ENCODE results near the gene ADRM1. TPM values are rescaled to one million over a fixed set of nuclear protein-coding genes. Genes with fewer than 3 reads are reported as not detected.
A peak's percentile ranks its signal among the peaks of the same experiment; 100 is the strongest.

The ADRM1 gene
- total RNA-seq, 2 experiments from 2014 or later = 40.8 to 44.3 TPM

DNA sequence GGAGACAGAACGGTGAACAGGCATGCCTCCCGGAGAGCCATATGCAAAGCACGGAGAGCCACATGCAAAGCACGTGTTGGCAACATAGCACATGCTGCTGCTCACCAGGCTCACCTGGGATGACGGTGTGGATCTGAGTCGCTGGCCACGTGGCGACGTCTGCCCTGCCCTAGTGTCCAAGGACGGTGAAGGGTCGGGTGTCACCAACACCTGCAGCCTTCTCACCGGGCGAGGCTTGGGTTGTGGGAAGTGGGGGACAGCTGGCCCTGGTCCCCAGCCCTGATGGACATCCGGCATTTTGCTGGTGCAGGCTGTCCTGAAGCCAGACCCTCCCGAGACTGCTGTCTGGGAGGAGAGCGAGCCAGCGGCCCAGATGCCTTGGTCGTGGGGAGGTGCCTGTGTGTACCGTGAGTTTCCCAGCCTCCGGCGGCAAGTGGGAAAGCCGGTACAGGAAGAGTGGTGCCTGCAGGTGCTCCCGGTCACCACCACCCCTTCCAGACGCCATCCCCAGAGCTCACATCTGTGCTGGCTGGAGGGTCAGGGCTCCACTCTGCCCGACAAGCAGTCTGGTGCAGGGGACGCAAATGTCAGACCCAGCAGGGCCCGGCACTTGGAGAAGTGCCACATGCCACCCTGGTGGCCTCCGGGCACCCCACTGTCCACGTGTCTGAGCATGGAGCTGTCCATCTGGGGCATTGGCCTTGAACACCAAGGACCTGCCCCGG, 5.9 kb upstream of the ADRM1 start:
- ATAC-seq (ENCODE audit: poor library complexity) (no peak), DNase-seq (peak in 1 of 14 experiments; percentile 24)
- peaks cover 3% of the 10 kb centered on the region for H3K4me1 Mint-ChIP-seq (ENCODE audit: low read depth)
- no peak overlapping the region for H3K4me3 Mint-ChIP-seq
- no peaks in the 10 kb centered on the region for H3K27me3 Mint-ChIP-seq
- ChIA-PET CTCF (interaction anchor here (1.8 kb wide), 1 partner anchor 86 kb away, joined by 5 read pairs; no protein-coding TSS in a partner anchor), POLR2A (no interaction called here)
- Histone ChIP-seq H3K9me3 (ENCODE audit: control insufficient read depth in 1 of 2, insufficient read depth in 1 of 2, low read length in 2 of 2) (no peaks in the 10 kb centered on the region), H3K36me3 (ENCODE audit: insufficient read depth, low read length) (peaks cover 23% of the 10 kb centered on the region), H3K4me1 (ENCODE audit: insufficient read depth, low read length) (peaks cover 13% of the 10 kb centered on the region), H3K27me3 (ENCODE audit: control insufficient read depth in 1 of 2, insufficient read depth in 2 of 2, low read length in 2 of 2) (no peaks in the 10 kb centered on the region), H3K27ac (ENCODE audit: low read depth in 1 of 2, low read length in 2 of 2) (no peak overlapping the region), H3K4me3 (ENCODE audit: low read length) (no peak overlapping the region)
- peaks cover 32% of the 10 kb centered on the region for H3K36me3 Mint-ChIP-seq (ENCODE audit: low read depth)
- intact Hi-C loops (cut with DNase I, micrococcal nuclease) = no loop called here
- TF ChIP-seq, protein P1, sequence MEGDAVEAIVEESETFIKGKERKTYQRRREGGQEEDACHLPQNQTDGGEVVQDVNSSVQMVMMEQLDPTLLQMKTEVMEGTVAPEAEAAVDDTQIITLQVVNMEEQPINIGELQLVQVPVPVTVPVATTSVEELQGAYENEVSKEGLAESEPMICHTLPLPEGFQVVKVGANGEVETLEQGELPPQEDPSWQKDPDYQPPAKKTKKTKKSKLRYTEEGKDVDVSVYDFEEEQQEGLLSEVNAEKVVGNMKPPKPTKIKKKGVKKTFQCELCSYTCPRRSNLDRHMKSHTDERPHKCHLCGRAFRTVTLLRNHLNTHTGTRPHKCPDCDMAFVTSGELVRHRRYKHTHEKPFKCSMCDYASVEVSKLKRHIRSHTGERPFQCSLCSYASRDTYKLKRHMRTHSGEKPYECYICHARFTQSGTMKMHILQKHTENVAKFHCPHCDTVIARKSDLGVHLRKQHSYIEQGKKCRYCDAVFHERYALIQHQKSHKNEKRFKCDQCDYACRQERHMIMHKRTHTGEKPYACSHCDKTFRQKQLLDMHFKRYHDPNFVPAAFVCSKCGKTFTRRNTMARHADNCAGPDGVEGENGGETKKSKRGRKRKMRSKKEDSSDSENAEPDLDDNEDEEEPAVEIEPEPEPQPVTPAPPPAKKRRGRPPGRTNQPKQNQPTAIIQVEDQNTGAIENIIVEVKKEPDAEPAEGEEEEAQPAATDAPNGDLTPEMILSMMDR (IDR thresholded peaks at IDR 0.05) = no peak
- H3K9me3 Mint-ChIP-seq = no peaks in the 10 kb centered on the region
- H3K27ac Mint-ChIP-seq = no peak overlapping the region

DNA sequence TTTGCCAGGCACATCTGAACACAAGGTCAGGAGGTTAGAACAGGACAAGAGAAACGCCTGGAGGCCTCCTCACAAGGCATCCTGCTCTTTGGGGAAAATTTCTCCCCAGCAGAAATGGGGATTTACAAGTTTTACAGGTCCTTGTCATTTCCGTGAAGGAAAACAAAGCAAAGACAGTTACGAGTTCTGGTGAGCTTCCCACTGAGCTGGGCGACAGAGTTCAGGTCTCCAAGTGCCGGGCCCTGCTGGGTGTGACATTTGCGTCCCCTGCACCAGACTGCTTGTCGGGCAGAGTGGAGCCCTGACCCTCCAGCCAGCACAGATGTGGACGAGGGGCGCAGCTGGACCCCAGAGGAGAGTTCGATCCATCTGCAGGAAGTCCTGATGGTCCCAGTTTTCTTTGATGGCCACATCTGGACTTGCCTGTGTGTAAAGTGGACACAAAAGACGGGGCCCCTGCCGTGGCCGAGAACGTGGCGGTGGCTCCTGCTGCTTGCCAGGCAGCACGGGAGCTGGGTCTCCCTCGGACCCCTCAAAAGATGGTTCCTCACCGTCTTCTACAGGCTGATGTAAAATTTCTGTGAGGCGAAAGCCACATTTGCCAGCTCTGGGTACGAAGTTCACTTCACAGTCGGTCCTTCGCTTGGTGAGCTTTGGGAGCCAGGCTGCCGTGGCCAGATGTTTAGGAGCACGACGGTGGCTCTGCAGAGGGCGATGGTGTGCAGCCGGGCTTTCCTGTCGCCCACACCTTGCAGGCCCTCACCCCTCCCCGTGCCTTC, 5.2 kb upstream of the ADRM1 start:
- intact Hi-C loops (cut with DNase I, micrococcal nuclease) = no loop called here
- Mint-ChIP-seq H3K36me3 (ENCODE audit: low read depth) (peaks cover 30% of the 10 kb centered on the region), H3K4me3 (no peak overlapping the region), H3K27ac (no peak overlapping the region), H3K4me1 (ENCODE audit: low read depth) (peaks cover 6% of the 10 kb centered on the region), H3K9me3 (no peaks in the 10 kb centered on the region), H3K27me3 (no peaks in the 10 kb centered on the region)
- no peak for ATAC-seq (ENCODE audit: poor library complexity)
- Histone ChIP-seq H3K4me3 (ENCODE audit: low read length) (no peak overlapping the region), H3K9me3 (ENCODE audit: control insufficient read depth in 1 of 2, insufficient read depth in 1 of 2, low read length in 2 of 2) (no peaks in the 10 kb centered on the region), H3K4me1 (ENCODE audit: insufficient read depth, low read length) (peaks cover 13% of the 10 kb centered on the region), H3K36me3 (ENCODE audit: insufficient read depth, low read length) (peaks cover 21% of the 10 kb centered on the region), H3K27ac (ENCODE audit: low read depth in 1 of 2, low read length in 2 of 2) (no peak overlapping the region), H3K27me3 (ENCODE audit: control insufficient read depth in 1 of 2, insufficient read depth in 2 of 2, low read length in 2 of 2) (no peaks in the 10 kb centered on the region)
- ChIA-PET POLR2A (no interaction called here), CTCF (interaction anchor here (1.8 kb wide), 1 partner anchor 85 kb away, joined by 5 read pairs; no protein-coding TSS in a partner anchor)
- DNase-seq = peak in 1 of 14 experiments; percentile 17
- TF ChIP-seq, protein P1 (IDR thresholded peaks at IDR 0.05) = no peak

DNA sequence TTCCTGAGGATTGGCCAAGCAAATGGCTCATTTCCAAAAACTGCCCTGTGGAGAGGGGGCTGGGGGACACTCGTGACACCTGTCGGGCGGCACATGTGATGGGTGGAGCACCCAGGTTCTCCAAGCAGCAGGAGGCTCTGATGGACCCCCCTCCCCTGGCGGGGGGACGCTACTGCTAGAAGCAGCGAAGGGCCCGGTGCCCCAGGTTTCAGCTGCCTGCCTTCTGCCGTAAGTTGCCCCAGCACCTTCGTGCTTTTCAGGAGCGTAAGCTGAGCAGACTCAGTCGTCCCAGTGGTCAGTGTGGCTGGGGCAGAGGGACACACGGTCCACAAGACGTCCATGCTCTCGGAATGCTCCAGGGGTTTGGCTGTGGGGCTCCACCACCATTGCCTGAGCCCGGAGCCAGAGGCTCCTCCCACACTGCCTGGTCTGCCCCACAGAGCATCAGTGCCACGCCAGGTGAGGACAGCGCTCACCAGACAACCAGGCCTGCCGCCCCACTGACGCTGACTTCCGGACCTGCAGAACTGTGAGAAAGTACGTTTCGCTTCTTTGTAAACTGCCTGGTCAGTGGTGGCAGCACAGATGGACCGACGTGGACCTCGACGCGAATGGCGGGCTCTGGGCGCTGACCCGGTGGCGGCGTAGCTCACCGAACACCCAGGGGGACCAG, 4.1 kb upstream of the ADRM1 start:
- DNase-seq = peak in 1 of 14 experiments; percentile 29
- TF ChIP-seq, protein P1 (IDR thresholded peaks at IDR 0.05) = no peak
- Mint-ChIP-seq H3K4me1 (ENCODE audit: low read depth) (peaks cover 9% of the 10 kb centered on the region), H3K36me3 (ENCODE audit: low read depth) (peaks cover 24% of the 10 kb centered on the region), H3K27me3 (no peaks in the 10 kb centered on the region), H3K27ac (no peak overlapping the region), H3K9me3 (no peaks in the 10 kb centered on the region), H3K4me3 (no peak overlapping the region)
- CTCF ChIA-PET = interaction anchor here (1.8 kb wide), 1 partner anchor 84 kb away, joined by 5 read pairs; no protein-coding TSS in a partner anchor
- H3K27ac ChIP-seq (ENCODE audit: low read depth in 1 of 2, low read length in 2 of 2) = no peak overlapping the region
- no peaks in the 10 kb centered on the region for H3K9me3 ChIP-seq (ENCODE audit: control insufficient read depth in 1 of 2, insufficient read depth in 1 of 2, low read length in 2 of 2)
- H3K4me1 ChIP-seq (ENCODE audit: insufficient read depth, low read length) = peaks cover 18% of the 10 kb centered on the region
- intact Hi-C loops (cut with DNase I, micrococcal nuclease) = no loop called here
- H3K36me3 ChIP-seq (ENCODE audit: insufficient read depth, low read length) = peaks cover 18% of the 10 kb centered on the region
- POLR2A ChIA-PET = no interaction called here
- no peak for ATAC-seq (ENCODE audit: poor library complexity)
- H3K27me3 ChIP-seq (ENCODE audit: control insufficient read depth in 1 of 2, insufficient read depth in 2 of 2, low read length in 2 of 2) = no peaks in the 10 kb centered on the region
- H3K4me3 ChIP-seq (ENCODE audit: low read length) = no peak overlapping the region

Data from CD4-positive, alpha-beta T cell (primary cell).